K562 (cell line): ENCODE measurements around the gene PRODH2.

Source experiments
- CEBPB ChIP-seq: fragments of 450-650 bp; IDR thresholded peaks from 2 replicates; pipeline ENCODE4 v1.6.1; 2016; ENCODE audit warnings: missing genetic modification characterization, missing compliant biosample characterization
- FOXP1 ChIP-seq: sonication (generic); formaldehyde crosslinking; IDR thresholded peaks from 2 replicates; pipeline ENCODE4 v1.8.0; 2022; ENCODE audit warnings: mild to moderate bottlenecking, missing genetic modification reagents
- PRMT5 ChIP-seq: sonication (generic); formaldehyde crosslinking; IDR thresholded peaks from 2 replicates; pipeline ENCODE4 v1.5.0; 2020; ENCODE audit warnings: missing genetic modification reagents
- TAF1 ChIP-seq: IDR thresholded peaks from 2 replicates; pipeline ENCODE4 v1.6.1; 2011; ENCODE audit warnings: mild to moderate bottlenecking, low read length, moderate library complexity; ENCODE audit not compliant: insufficient read depth, control insufficient read depth, severe bottlenecking; ENCODE audit errors: extremely low read depth
- TCF7 ChIP-seq: sonication (generic); IDR thresholded peaks from 2 replicates; pipeline ENCODE4 v1.6.1; 2016; ENCODE audit warnings: antibody characterized with exemption, borderline replicate concordance
- TEAD2 ChIP-seq: fragments of 450-650 bp; IDR thresholded peaks from 2 replicates; pipeline ENCODE4 v1.6.1; 2016; ENCODE audit warnings: missing genetic modification characterization, control low read depth, missing compliant biosample characterization
- TEAD4 ChIP-seq, 2 experiments: sonication (generic) in 1 of 2; formaldehyde crosslinking in 1 of 2; IDR thresholded peaks; 2 replicates each; pipeline versions ENCODE4 v1.6.1 to v1.8.0; 2012 to 2022; ENCODE audit warnings: borderline replicate concordance in 1 of 2, inconsistent platforms in 1 of 2, low read length in 1 of 2, mild to moderate bottlenecking in 1 of 2, missing genetic modification reagents in 1 of 2
- ZKSCAN3 ChIP-seq: fragments of 250-450 bp; sonication (Bioruptor Pico); IDR thresholded peaks from 2 replicates; pipeline ENCODE4 v1.4.0; 2020
- ZNF324 ChIP-seq: fragments of 250-450 bp; sonication (Bioruptor Pico); IDR thresholded peaks from 2 replicates; pipeline ENCODE4 v1.4.0; 2020; ENCODE audit warnings: mild to moderate bottlenecking
- TF ChIP-seq, protein P1 (sequence below), 3 experiments: IDR thresholded peaks in 2 of 3; conservative IDR thresholded peaks in 1 of 3; 2 replicates each; pipeline ENCODE4 v1.5.1; 2011 to 2012; ENCODE audit warnings: low read length in 3 of 3, mild to moderate bottlenecking in 3 of 3, control low read depth in 2 of 3, improper control_type of control experiment in 1 of 3, inconsistent platforms in 1 of 3, low read depth in 1 of 3, mixed read lengths in 1 of 3, moderate library complexity in 1 of 3; ENCODE audit not compliant: insufficient read depth in 2 of 3

DNA sequence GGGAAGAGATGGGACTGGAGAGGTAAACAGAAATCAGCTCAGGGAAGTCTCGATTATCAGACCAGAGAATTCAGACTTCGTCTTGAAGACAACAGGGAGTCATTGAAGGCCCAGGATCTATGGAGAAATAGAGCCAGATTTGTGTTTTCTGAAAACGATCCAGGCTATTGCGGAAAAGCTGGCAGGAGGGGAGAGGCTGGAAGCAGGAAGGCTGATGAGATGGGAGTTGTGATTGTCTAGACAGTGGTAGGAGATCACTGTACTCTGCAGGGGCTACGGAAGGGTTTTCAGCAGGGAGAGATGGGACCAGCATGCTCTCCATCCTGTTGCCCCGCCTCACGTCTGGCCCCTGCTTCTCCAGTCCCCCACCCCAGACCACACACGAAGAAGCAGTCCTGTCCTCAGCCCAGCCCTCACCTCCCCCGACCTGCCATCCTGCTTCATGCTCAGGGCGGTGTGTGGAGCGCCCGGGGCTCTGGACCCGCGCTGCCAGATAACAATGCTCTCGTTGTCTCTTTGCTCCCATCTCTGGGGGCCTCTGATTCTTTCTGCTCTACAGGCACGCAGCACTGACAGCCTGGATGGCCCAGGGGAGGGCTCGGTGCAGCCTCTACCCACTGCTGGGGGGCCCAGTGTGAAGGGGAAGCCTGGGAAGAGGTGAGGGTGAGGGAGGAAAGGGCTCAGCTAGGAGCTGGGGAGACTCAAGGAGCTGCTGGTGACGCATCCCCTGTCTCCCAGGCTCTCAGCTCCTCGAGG, 35.4 kb downstream of the PRODH2 start:
- TF ChIP-seq ZNF324 (CRISPR knock-in tag): no peak
- no peak for TF ChIP-seq ZKSCAN3
- no peak for TF ChIP-seq TCF7
- no peak for TF ChIP-seq TAF1
- no peak for TF ChIP-seq FOXP1 (CRISPR knock-in tag)
- TF ChIP-seq PRMT5 (CRISPR knock-in tag): no peak
- no peak for TF ChIP-seq CEBPB
- TF ChIP-seq, protein P1, sequence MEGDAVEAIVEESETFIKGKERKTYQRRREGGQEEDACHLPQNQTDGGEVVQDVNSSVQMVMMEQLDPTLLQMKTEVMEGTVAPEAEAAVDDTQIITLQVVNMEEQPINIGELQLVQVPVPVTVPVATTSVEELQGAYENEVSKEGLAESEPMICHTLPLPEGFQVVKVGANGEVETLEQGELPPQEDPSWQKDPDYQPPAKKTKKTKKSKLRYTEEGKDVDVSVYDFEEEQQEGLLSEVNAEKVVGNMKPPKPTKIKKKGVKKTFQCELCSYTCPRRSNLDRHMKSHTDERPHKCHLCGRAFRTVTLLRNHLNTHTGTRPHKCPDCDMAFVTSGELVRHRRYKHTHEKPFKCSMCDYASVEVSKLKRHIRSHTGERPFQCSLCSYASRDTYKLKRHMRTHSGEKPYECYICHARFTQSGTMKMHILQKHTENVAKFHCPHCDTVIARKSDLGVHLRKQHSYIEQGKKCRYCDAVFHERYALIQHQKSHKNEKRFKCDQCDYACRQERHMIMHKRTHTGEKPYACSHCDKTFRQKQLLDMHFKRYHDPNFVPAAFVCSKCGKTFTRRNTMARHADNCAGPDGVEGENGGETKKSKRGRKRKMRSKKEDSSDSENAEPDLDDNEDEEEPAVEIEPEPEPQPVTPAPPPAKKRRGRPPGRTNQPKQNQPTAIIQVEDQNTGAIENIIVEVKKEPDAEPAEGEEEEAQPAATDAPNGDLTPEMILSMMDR (IDR thresholded peaks at IDR 0.05 in 2 of 3, conservative IDR thresholded peaks at IDR 0.05 in 1 of 3; ENCODE audit: insufficient read depth in 2 of 3, low read depth in 1 of 3, low read length in 3 of 3): no peak
- TF ChIP-seq TEAD2 (tag): no peak
- no peak for TF ChIP-seq TEAD4 (IDR thresholded peaks at IDR 0.05; ENCODE audit: low read length)
- TF ChIP-seq TEAD4 (CRISPR knock-in tag; IDR thresholded peaks at IDR 0.05; ENCODE audit: borderline replicate concordance): no peak
